Keratinocyte (primary cell): Measurements from ENCODE around the gene KCNK5.

Experiments used
- CTCF ChIP-seq, 3 experiments: IDR thresholded peaks in 1 of 3; conservative IDR thresholded peaks in 1 of 3; optimal IDR thresholded peaks in 1 of 3; 2 replicates in 2 of 3; 3 replicates in 1 of 3; pipeline versions ENCODE3 to v1.5.1; 2011; ENCODE audit warnings: low read length in 3 of 3, mild to moderate bottlenecking in 3 of 3, moderate library complexity in 2 of 3, control low read depth in 1 of 3, inconsistent platforms in 1 of 3; ENCODE audit not compliant: insufficient read depth in 2 of 3; ENCODE audit errors: extremely low read depth in 1 of 3
- EZH2 ChIP-seq: IDR thresholded peaks from one replicate; pipeline ENCODE4 v1.6.1; 2012; ENCODE audit warnings: inconsistent platforms, mild to moderate bottlenecking, low read length, moderate library complexity

- TF ChIP-seq CTCF (optimal IDR thresholded peaks at IDR 0.05 in 1 of 3, IDR thresholded peaks at IDR 0.05 in 1 of 3, conservative IDR thresholded peaks at IDR 0.05 in 1 of 3; ENCODE audit: extremely low read depth in 1 of 3, insufficient read depth in 2 of 3, low read length in 3 of 3), result no peak
- TF ChIP-seq EZH2, result no peak
These were observed 31.8 kb downstream of the KCNK5 start for GRCh38 chr6:39197521-39197920.
